GM12891 (cell line): Measurements from ENCODE around the gene POLA1.

Source experiments
- POLR2A ChIP-seq: IDR thresholded peaks from 2 replicates; pipeline ENCODE4 v1.6.1; 2011; ENCODE audit warnings: low read depth, low read length, control low read depth
- POLR2AphosphoS5 ChIP-seq: IDR thresholded peaks from 2 replicates; pipeline ENCODE4 v1.6.1; 2011; ENCODE audit warnings: low read depth, low read length, control low read depth
- POU2F2 ChIP-seq: IDR thresholded peaks from 2 replicates; pipeline ENCODE4 v1.6.1; 2011; ENCODE audit warnings: low read depth, mild to moderate bottlenecking, control low read depth, low read length, moderate library complexity
- SPI1 ChIP-seq: IDR thresholded peaks from 2 replicates; pipeline ENCODE4 v1.6.1; 2011; ENCODE audit warnings: low read depth, low read length, control low read depth
- TAF1 ChIP-seq: IDR thresholded peaks from 2 replicates; pipeline ENCODE4 v1.6.1; 2011; ENCODE audit warnings: low read depth, low read length, control low read depth

- TF ChIP-seq POLR2A (no peak), POLR2AphosphoS5 (no peak), POU2F2 (no peak), TAF1 (no peak), SPI1 (no peak)
Observed at GRCh38 chrX:24658421-24658820, 35.3 kb upstream of the POLA1 start.
